Ishikawa (cell line): Measurements from ENCODE around the gene DBR1.

Experiments used
- CEBPB ChIP-seq: IDR thresholded peaks from 2 replicates; pipeline ENCODE4 v1.6.1; 2012
- CREB1 ChIP-seq: IDR thresholded peaks from 2 replicates; pipeline ENCODE4 v1.6.1; 2012; ENCODE audit warnings: low read depth
- EGR1 ChIP-seq: IDR thresholded peaks from 2 replicates; pipeline ENCODE4 v1.6.1; 2012
- EP300 ChIP-seq: IDR thresholded peaks from 2 replicates; pipeline ENCODE4 v1.6.1; 2012; ENCODE audit warnings: borderline replicate concordance
- FOXM1 ChIP-seq: IDR thresholded peaks from 2 replicates; pipeline ENCODE4 v1.6.1; 2012; ENCODE audit warnings: low read depth, borderline replicate concordance
- NFIC ChIP-seq: IDR thresholded peaks from 2 replicates; pipeline ENCODE4 v1.6.1; 2012
- RAD21 ChIP-seq: IDR thresholded peaks from 2 replicates; pipeline ENCODE4 v1.6.1; 2012; ENCODE audit warnings: low read depth
- TAF1 ChIP-seq: IDR thresholded peaks from 2 replicates; pipeline ENCODE4 v1.6.1; 2012; ENCODE audit warnings: low read depth, mild to moderate bottlenecking
- TCF12 ChIP-seq: IDR thresholded peaks from 2 replicates; pipeline ENCODE4 v1.6.1; 2012; ENCODE audit warnings: low read depth
- TEAD4 ChIP-seq: IDR thresholded peaks from 2 replicates; pipeline ENCODE4 v1.6.1; 2012
- YY1 ChIP-seq: IDR thresholded peaks from 2 replicates; pipeline ENCODE4 v1.6.1; 2012; ENCODE audit warnings: low read depth
- TF ChIP-seq, protein P1 (sequence below): IDR thresholded peaks from 2 replicates; pipeline ENCODE4 v1.6.1; 2012; ENCODE audit warnings: low read depth, mild to moderate bottlenecking
- TF ChIP-seq, protein P2 (sequence below): IDR thresholded peaks from 2 replicates; pipeline ENCODE4 v1.6.1; 2012
- TF ChIP-seq, protein P3 (sequence below): IDR thresholded peaks from 2 replicates; pipeline ENCODE4 v1.6.1; 2012

DNA sequence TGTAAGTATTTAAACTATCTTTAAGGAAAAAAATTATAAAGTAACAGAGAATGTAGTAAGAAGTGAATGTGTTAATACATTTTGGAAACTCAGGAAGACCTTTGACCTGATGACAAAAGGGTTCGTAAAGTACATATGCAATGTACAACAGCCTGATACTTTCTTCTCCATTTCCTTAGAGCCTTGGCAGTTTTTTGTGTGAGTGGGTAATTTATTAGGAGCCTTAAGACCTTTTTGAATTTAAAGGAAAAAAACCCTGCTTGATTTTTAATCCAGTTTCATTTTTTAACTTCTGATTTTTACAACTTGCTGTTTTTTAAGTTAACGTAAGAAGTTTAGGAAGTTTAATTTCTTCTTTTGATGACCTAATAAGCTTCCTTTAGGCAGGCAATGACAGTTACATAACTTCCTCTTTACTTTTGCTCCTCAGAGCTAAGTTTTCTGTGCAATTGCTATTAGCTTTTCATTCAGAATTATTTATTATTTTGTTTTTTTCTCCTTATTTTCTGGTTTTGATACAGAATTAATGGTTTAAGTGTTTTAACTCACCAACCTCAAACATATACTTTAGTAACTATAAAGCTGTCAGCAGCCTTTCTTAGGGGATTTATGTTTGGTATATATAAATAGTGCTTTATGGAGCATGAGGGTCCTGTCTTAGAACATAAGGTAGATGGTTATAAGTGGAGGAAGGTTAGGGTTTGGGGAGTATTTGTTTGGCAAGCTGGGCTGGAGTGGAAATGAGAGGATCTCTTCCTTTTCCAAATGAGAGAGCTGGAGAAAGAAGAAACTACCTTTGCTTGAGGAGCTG is 47.6 kb upstream of the DBR1 start:
- TF ChIP-seq TAF1 (no peak), EP300 (no peak), EGR1 (no peak), YY1 (no peak), CEBPB (no peak), FOXM1 (no peak), CREB1 (no peak), TCF12 (no peak), RAD21 (no peak), NFIC (no peak), TEAD4 (no peak)
- TF ChIP-seq, protein P1, sequence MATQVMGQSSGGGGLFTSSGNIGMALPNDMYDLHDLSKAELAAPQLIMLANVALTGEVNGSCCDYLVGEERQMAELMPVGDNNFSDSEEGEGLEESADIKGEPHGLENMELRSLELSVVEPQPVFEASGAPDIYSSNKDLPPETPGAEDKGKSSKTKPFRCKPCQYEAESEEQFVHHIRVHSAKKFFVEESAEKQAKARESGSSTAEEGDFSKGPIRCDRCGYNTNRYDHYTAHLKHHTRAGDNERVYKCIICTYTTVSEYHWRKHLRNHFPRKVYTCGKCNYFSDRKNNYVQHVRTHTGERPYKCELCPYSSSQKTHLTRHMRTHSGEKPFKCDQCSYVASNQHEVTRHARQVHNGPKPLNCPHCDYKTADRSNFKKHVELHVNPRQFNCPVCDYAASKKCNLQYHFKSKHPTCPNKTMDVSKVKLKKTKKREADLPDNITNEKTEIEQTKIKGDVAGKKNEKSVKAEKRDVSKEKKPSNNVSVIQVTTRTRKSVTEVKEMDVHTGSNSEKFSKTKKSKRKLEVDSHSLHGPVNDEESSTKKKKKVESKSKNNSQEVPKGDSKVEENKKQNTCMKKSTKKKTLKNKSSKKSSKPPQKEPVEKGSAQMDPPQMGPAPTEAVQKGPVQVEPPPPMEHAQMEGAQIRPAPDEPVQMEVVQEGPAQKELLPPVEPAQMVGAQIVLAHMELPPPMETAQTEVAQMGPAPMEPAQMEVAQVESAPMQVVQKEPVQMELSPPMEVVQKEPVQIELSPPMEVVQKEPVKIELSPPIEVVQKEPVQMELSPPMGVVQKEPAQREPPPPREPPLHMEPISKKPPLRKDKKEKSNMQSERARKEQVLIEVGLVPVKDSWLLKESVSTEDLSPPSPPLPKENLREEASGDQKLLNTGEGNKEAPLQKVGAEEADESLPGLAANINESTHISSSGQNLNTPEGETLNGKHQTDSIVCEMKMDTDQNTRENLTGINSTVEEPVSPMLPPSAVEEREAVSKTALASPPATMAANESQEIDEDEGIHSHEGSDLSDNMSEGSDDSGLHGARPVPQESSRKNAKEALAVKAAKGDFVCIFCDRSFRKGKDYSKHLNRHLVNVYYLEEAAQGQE, result no peak
- TF ChIP-seq, protein P2, sequence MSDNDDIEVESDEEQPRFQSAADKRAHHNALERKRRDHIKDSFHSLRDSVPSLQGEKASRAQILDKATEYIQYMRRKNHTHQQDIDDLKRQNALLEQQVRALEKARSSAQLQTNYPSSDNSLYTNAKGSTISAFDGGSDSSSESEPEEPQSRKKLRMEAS, result no peak
- TF ChIP-seq, protein P3, sequence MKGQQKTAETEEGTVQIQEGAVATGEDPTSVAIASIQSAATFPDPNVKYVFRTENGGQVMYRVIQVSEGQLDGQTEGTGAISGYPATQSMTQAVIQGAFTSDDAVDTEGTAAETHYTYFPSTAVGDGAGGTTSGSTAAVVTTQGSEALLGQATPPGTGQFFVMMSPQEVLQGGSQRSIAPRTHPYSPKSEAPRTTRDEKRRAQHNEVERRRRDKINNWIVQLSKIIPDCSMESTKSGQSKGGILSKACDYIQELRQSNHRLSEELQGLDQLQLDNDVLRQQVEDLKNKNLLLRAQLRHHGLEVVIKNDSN, result no peak
